ENCODE data around the gene ABCA10.
"Not testable (repeated sequence)": the region's sequence is repeated elsewhere in the genome, so short reads cannot be mapped to it uniquely, and the experiment has no call there.

Gene ABCA10

DNA sequence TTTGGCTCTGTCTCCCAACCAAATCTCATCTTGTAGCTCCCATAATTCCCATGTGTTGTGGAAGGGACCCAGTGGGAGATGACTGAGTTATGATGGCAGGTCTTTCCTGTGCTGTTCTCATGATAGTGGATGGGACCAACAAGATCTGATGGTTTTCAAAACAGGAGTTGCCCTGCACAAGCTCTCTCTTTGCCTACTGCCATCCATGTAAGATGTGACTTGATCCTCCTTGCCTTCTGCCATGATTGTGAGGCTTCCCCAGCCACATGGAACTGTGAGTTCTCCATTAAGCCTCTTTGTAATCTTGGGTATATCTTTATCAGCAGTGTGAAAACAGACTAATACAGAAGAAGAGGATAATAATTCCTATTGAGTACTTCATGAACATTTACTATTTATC lies 60.0 kb downstream of the ABCA10 start:
- DNase-seq (ENCODE audit: low read depth in 2 of 2): not testable (repeated sequence)

DNA sequence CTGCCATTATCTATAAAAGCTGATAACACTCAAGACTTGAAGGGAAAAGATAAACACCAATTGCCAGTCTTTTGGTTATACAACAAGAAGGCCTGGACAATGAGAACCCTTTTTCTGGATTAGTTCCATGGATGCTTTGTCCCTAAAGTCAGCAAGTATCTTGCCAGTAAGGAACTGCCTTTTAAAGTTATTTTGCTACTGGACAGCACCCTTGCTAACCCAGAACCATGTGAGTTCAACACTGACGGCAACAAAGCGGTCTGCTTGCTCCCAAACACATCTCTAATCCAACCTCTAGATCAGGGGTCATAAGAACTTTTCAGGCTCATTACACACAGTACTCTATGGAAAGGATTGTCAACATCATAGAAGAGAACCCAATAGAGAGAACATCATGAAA lies 61.7 kb downstream of the ABCA10 start:
- no peak for DNase-seq (ENCODE audit: low read depth in 2 of 2)

DNA sequence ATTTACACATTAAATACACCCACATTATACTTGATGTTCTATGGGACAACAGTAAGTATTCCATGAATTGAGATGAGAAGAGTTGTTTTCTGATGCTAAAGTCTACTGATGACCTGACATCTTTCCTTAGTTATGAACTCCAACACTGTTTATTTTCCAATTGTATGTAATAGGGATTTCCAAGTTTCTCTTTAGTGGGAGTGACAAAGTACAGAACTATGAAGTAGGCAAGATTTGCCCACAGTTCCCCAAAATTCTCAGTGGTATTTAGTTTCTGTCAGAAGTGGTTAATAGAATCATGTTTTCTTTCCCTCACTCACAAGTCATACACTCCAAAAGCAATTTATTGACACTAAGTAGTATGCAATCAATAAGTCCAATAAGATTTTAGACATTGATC lies 64.4 kb downstream of the ABCA10 start:
- DNase-seq (ENCODE audit: low read depth in 2 of 2): no peak

DNA sequence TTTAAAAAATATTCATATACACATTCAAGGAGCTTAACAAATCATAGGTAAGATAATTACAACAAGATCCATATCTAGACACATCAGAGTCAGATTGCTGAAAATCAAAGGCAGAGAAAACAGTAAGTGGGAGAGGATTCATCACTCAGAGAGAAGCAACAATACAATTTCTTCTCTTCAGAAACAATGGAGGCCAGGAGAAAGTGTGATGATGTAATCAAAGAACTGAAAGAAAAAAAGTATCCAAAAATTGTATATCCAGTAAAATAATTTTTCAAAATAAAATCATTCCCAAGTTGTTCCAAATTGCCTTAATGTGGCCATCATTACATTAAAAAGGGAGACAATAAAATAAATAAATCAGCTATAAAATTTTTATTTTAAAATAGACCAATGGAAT lies 69.2 kb downstream of the ABCA10 start:
- DNase-seq (ENCODE audit: low read depth in 2 of 2): no peak

DNA sequence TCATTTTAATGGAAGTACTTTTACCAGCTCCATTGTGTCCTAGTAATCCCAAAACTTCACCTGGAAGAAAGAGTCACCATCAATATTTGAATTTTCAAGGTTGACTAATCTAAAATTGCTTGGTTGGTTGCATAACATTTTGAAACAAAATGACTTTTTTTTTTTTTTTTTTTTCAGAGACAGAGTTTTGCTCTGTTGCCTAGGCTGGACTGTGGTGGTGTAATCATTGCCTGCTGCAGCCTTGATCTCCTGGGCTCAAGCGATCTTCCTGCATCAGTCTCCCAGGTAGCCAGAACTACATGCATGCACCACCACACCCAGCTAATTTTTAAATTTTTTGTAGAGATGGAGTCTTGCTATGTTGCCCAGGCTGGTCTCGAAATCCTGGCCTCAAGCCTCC lies 74.4 kb downstream of the ABCA10 start:
- DNase-seq (ENCODE audit: low read depth in 2 of 2): no peak

DNA sequence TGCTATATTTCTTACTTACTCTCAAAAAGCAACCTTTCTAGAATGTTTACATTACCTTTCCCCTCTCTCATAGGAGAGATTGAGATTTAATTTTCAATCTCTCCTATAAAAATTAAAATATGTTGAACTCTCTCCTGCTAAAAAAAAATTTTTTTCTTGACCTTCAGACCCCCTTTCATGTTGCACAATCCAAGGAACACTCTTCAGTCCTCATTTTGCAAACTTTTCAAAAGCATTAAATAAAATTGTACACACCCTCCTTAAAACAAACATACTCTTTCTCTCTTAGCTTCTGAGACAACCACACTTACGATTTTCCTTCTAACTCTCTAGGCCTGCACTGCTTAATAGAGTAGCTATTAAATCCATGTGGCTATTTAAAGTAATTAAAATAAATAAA lies 78.3 kb downstream of the ABCA10 start:
- no peak for DNase-seq (ENCODE audit: low read depth in 2 of 2)

- no peak for DNase-seq (ENCODE audit: low read depth in 2 of 2)
Measured at GRCh38 chr17:69147460-69147859, 81.2 kb downstream of the ABCA10 start.

DNA sequence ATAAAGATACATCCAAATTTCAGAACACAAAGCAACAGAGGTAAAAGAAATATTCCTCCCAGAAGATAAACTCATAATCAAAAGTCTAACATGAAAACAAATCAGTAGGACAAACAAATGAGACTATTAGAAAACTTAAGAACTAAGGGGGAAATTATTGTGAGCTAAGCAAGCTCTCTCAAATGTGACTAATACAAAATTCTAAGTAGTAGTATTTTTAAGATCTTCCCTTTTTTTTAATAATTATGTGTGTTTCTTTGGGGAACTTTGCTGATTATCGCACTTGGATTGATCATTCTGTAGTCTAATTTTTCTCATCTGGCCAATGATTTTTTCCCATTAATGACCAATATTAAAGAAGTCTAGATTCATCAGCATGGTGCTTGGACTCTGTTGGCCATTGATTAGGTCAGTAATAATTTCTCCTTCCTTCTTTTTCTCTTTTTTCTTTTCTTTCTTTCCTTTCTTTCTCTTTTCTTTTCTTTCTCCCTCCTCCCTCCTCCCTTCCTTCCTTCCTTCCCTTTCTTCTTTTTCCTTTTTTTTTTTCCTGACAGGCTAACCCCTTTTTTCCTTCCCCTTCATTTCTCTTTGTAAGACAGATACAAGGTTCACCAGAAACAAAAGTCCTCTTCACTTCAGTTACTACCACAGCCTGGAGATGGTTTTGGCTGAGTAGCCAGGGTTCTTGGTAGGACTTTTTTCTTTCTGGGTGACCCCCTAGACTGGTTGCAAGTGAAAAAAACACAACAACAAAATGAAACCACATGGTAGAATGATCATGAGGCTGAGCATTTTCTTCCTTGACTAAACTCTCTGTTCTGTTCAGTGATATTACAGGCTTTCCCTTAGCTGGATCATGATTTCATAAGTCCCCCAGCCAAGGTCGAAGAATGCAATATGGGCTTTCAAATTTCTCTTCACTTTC lies 84.0 kb downstream of the ABCA10 start:
- DNase-seq (ENCODE audit: low read depth in 2 of 2): no peak

GRCh38 chr17:69143683-69144231 lies 84.9 kb downstream of the ABCA10 start:
- no peak for DNase-seq (ENCODE audit: low read depth in 2 of 2)

DNA sequence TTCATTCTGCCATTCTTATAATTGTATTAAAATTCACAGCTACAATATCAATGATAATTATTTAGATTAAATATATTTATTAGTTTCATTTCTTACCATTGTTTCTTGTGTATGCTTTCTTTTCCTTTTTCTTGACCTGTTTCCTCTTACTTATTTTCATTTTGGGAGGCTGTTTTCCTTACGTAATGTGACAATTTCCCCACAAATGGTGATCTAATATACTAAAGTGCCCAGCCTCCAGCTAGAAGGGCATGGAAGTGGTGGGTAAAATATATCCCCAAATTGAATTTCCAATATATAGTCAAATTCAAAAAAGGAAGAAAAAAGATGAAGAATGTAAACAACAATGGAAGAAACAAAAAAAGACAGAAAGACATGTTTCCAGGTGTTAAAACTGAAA lies 85.5 kb downstream of the ABCA10 start:
- DNase-seq (ENCODE audit: low read depth in 2 of 2): no peak

- DNase-seq (ENCODE audit: low read depth in 2 of 2): no peak
Measured at GRCh38 chr17:69142175-69142802, 86.3 kb downstream of the ABCA10 start.

DNA sequence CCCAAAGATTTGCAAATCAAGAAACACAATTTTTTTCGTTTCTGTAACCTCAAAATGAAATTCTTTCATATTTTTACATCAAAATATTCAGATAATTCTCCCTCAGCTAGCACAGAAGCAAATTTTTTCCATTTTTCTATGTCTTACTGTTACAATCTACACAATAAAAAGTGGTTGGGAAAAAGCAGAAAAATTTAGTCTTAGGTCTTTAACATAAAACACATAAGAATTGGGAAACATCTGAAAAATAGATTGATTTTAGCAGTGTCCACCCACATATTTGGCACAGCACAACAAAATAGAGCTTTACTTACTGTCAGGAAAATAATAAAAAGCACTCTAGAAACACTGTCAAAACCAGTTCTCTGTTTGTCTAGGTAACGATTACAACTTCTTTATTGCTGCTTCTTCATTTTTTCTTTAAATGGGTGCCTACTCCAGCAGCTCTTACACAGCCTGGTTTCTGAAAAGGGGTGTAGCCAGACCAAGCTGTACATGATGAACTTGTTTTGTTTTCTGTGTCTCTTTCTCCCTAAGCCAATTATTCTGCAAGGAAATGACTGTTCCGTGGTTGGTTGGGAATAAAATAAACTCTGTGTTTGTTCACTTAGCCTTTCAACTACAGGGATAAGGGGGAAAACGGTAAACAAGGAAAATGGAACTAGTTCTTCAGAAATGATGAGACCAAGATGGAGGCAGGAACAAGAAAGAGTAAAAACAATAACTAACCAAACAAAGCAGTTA lies 87.0 kb downstream of the ABCA10 start, which contains the start of gene ABCA6:
Gene ABCA6, minus strand, starts transcription at position 465 of the 744 bp plus-strand sequence. CDS start 1,192 bp downstream, outside the sequence.
- no peak for DNase-seq (ENCODE audit: low read depth in 2 of 2)

GRCh38 chr17:69134112-69134511 lies 94.5 kb downstream of the ABCA10 start:
- DNase-seq (ENCODE audit: low read depth in 2 of 2): no peak

GRCh38 chr17:69130627-69131296 lies 97.9 kb downstream of the ABCA10 start:
- no peak for DNase-seq (ENCODE audit: low read depth in 2 of 2)

DNA sequence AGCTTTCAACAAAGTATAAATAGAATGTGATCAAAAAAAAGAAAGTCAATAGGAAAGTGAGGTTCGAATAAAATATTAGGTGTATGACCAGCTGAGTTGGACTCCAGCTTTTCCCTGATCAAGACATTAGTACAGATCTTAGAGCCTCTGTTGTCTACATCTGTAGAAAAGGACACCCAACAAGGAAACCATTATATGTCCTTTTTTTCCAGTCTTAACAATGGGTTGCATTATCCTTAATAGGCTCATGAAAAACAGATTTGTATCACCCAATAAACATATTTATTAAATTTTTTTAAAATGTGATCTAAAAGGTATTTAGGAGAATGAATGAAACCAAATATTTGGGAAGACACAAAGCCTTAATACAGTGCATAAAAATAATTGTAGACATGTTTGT lies 105.0 kb downstream of the ABCA10 start:
- DNase-seq (ENCODE audit: low read depth in 2 of 2): no peak

GRCh38 chr17:69122065-69122464 lies 106.6 kb downstream of the ABCA10 start:
- no peak for DNase-seq (ENCODE audit: low read depth in 2 of 2)

- DNase-seq (ENCODE audit: low read depth in 2 of 2): no peak
Measured at GRCh38 chr17:69117855-69118784, 110.5 kb downstream of the ABCA10 start.

DNA sequence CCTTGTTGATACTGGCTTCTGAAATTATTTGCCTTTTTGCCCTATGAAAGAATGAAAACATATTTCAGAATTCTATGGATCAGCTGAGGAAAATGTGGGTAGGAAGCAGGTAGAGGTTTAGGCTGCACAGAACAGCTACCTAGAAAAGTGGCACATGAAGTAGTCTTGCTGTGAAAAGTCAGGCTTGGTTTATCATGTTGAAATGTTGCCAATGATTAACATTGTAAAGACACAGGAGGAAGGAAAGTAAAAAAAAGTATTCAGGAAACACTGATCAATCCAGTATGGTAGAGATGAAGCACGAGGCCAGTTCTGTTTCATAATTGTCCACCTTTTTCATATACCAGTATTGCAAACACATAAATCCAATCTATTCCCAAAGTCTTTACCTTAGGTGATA lies 116.8 kb downstream of the ABCA10 start:
- DNase-seq (ENCODE audit: low read depth in 2 of 2): no peak

GRCh38 chr17:69105907-69106730 lies 122.5 kb downstream of the ABCA10 start:
- no peak for DNase-seq (ENCODE audit: low read depth in 2 of 2)
